ENCODE results near the gene PBX2.

GRCh38 chr6:32222333-32223230, 32.6 kb upstream of the PBX2 start:
- no peak for TF ChIP-seq CTCF (IDR thresholded peaks at IDR 0.05)
- TF ChIP-seq POLR2A (IDR thresholded peaks at IDR 0.05), result no peak
- TF ChIP-seq POLR2AphosphoS5 (IDR thresholded peaks at IDR 0.05), result no peak
- TF ChIP-seq EP300 (IDR thresholded peaks at IDR 0.05), result no peak
